AG09309 (cell line): ENCODE results near the gene SS18L1.

Experiments
- DNase-seq: peaks from one replicate; pipeline ENCODE4 v3.0.0-alpha.2; 2010; ENCODE audit warnings: low read depth
- H3K4me3 ChIP-seq: 2 replicates; pipeline ENCODE4 v1.5.1; 2011; ENCODE audit warnings: mild to moderate bottlenecking, low read depth, low read length, moderate library complexity; ENCODE audit not compliant: control insufficient read depth
- TF ChIP-seq, protein P1 (sequence below): IDR thresholded peaks from 2 replicates; pipeline ENCODE4 v1.5.1; 2011; ENCODE audit warnings: mild to moderate bottlenecking, low read depth, low read length, inconsistent platforms; ENCODE audit not compliant: insufficient read depth, control insufficient read depth; ENCODE audit errors: missing control alignments

Gene SS18L1

DNA sequence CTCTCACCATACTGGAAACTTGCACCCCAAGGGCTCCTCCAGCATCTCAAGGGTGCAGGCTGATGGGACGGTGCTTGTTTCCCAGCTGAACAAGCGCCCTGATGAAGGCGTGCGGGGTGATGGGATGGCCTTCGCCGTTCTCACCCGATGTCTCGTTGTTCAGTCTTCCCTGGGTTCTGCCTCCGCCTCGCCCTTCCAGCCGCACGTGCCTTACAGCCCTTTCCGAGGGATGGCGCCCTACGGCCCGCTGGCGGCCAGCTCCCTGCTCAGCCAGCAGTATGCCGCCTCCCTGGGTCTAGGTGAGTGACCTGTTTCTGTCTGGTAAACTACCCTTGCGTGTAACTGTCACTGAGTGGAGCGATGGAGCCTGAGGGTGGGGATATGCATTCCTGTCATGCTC, 17.4 kb upstream of the SS18L1 start:
- DNase-seq, result no peak
- TF ChIP-seq, protein P1, sequence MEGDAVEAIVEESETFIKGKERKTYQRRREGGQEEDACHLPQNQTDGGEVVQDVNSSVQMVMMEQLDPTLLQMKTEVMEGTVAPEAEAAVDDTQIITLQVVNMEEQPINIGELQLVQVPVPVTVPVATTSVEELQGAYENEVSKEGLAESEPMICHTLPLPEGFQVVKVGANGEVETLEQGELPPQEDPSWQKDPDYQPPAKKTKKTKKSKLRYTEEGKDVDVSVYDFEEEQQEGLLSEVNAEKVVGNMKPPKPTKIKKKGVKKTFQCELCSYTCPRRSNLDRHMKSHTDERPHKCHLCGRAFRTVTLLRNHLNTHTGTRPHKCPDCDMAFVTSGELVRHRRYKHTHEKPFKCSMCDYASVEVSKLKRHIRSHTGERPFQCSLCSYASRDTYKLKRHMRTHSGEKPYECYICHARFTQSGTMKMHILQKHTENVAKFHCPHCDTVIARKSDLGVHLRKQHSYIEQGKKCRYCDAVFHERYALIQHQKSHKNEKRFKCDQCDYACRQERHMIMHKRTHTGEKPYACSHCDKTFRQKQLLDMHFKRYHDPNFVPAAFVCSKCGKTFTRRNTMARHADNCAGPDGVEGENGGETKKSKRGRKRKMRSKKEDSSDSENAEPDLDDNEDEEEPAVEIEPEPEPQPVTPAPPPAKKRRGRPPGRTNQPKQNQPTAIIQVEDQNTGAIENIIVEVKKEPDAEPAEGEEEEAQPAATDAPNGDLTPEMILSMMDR, result no peak
- H3K4me3 ChIP-seq, result no peak overlapping the region

DNA sequence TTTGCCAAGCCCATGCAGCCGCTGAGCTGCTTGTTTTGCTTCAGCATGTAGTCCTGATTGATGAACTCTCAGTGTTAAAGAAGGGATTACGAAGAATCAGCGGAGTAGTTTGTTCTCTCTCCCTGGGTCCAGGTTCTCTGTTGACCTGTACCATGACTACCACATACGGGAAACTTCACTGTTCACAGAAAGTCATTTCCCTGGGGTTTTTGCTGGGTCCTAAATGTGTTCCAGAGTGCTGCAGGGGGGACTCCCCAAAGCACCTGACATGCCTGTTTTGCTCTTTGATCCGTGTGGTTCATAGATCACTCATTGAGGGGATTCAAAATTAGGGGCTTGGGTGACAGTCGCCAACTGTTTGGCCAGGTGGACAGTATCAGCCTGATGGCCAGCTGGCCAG, 15.8 kb upstream of the SS18L1 start:
- no peak overlapping the region for H3K4me3 ChIP-seq
- TF ChIP-seq, protein P1, result no peak

DNA sequence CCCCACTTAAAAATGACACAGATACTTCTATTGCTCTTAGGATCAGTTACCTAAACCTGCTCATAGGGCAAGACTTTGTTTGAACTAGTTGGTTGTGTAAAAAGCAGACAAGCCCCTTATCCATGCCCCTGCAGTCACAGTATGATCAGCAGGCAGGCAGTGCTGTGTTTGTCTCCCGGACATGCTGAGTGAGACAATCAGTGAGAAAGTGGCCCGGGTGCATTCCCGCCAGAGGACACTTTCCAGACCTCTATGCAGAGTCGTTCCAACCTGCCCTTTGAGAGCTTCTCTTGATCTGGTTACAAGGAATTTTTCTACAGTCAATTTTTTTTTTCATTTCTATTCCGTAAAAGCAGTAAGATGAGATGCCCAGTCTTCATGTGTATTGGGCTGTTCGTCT, 15.1 kb upstream of the SS18L1 start:
- DNase-seq, result no peak
- H3K4me3 ChIP-seq, result no peak overlapping the region
- TF ChIP-seq, protein P1, result no peak

More for the DNA sequence above, 15.8 kb upstream of the SS18L1 start:
- DNase-seq, result no peak

DNA sequence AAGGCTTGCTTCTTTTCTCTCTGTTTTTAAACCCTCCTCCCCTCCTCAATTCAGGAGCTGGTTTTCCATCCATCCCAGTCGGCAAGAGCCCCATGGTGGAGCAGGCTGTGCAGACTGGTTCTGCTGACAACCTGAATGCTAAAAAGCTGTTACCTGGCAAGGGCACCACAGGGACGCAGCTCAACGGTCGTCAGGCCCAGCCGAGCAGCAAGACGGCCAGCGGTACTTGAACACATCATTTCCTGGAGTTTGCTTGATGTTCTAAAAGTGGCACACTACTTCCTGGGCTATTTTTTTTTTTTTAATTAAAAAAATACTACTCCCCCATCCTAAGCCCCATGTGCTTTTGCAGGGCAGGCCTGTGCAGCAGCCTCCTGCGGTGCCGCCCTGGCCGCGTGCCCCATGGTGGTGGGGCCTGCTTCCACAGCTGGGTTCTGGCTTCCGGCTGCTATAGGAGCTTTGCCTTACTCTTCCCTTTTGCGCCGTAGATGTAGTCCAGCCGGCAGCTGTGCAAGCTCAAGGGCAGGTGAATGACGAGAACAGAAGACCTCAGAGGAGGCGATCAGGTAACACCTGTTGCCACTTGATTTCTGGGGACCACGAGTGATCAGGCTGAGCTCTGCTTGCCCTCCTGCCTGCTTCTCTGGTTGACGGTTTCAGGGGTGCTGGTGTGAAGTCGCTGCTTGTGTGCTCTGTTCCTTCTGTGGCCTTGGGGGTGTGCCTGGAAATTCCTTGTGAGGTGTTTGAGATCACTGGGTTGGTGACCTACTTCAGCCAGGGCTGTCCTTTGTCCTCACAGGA, 13.6 kb upstream of the SS18L1 start:
- H3K4me3 ChIP-seq, result no peak overlapping the region
- no peak for DNase-seq
- TF ChIP-seq, protein P1, result no peak

DNA sequence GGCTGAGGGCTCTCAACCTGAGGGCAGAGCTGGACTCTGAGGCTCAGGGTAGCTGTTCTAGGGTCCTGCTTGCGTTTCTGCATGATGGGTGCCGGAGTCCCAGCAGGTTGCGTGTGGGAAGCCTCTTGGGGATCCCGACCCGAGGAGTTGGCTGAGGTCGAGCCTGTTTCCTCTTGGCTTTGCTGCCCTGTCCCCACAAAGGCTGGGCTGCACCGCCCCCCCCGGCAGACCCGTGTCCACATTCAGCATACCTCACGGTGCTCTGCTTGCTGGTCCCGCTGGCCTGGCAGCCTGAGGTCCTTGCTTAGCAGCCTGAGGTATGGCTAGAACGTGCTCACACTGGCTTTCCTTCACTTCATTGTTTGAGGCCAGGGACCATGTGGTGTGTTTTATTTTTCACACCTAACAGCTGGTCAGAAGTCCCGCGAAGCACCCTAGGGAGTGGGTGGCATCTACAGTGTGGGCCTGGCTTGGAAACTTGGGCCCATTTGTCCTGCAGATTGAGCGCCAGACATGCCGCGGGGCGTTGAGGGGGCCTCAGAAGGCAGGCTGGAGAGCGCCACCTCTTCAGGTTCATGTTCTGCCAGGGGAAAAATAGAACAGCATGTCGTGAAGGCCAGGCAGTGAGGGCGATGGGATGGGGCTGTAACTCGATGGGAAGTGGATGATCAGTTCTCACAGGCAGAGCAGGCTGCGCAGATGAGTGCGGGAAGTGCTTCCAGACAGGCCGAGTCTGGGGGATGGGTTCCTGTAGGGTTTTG, 11.8 kb upstream of the SS18L1 start:
- DNase-seq, result no peak
- no peak overlapping the region for H3K4me3 ChIP-seq
- TF ChIP-seq, protein P1, result no peak

DNA sequence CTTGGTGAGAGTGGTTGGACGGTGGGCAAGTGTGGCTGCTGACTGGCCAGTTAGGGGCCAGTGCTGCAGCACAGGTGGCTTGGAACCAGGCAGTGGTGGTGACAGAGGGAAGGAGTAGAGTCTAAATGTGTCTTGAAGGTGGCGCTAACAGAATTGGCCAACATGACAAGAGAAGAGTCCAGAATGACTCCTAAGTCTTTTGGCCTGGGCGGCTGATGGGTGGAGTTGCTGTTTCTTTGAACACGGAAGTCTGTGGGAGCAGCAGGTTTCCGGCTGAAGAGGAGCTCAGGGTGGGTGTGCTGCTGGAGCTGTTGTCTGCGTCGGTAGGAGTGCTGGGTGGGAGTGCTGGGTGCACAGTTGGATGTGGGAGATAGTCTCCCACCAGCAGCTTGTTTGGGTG, 11.1 kb upstream of the SS18L1 start:
- TF ChIP-seq, protein P1, result no peak
- no peak overlapping the region for H3K4me3 ChIP-seq
- no peak for DNase-seq
